Measurements from ENCODE around the gene EIF2S2. TPM values are rescaled to one million over a fixed set of nuclear protein-coding genes. Genes with fewer than 3 reads are reported as not detected.

Gene EIF2S2
- total RNA-seq, 1 experiment from 2014 or later: 179 TPM

- DNase-seq: no peak
- peaks cover 50% of the 10 kb centered on the region for H3K4me1 Mint-ChIP-seq (ENCODE audit: low read depth, unreplicated experiment)
- intact Hi-C loops (cut with micrococcal nuclease; ENCODE audit: unreplicated experiment): loop anchor here (5.0 kb wide), 2 partner anchors 63 to 273 kb away; no protein-coding TSS in a partner anchor
Measured at GRCh38 chr20:34065260-34065659, 46.8 kb downstream of the EIF2S2 start.

GRCh38 chr20:34064286-34064685, 47.8 kb downstream of the EIF2S2 start:
- CTCF ChIA-PET: no interaction called here

More at GRCh38 chr20:34065260-34065659, 46.8 kb downstream of the EIF2S2 start:
- no peak for TF ChIP-seq CTCF (IDR thresholded peaks at IDR 0.05; ENCODE audit: unreplicated experiment)
- CTCF ChIA-PET: no interaction called here
- BruUV-seq (replicated peaks): no TSS peak
- Mint-ChIP-seq H3K27me3 (ENCODE audit: unreplicated experiment) (no peaks in the 10 kb centered on the region), H3K36me3 (ENCODE audit: insufficient read depth, unreplicated experiment) (peaks cover 14% of the 10 kb centered on the region), H3K9me3 (ENCODE audit: low read depth, unreplicated experiment) (no peaks in the 10 kb centered on the region), H3K4me3 (ENCODE audit: low read depth, unreplicated experiment) (no peak overlapping the region), H3K27ac (ENCODE audit: unreplicated experiment) (peak overlapping the region; percentile 27)

GRCh38 chr20:34062570-34063482, 49.2 kb downstream of the EIF2S2 start:
- no peaks in the 10 kb centered on the region for H3K9me3 Mint-ChIP-seq (ENCODE audit: low read depth, unreplicated experiment)
- H3K4me3 Mint-ChIP-seq (ENCODE audit: low read depth, unreplicated experiment): no peak overlapping the region
- CTCF ChIA-PET: no interaction called here
- peaks cover 9% of the 10 kb centered on the region for H3K36me3 Mint-ChIP-seq (ENCODE audit: insufficient read depth, unreplicated experiment)
- DNase-seq: no peak
- peaks cover 35% of the 10 kb centered on the region for H3K4me1 Mint-ChIP-seq (ENCODE audit: low read depth, unreplicated experiment)
- H3K27ac Mint-ChIP-seq (ENCODE audit: unreplicated experiment): no peak overlapping the region
- no TSS peak for BruUV-seq (replicated peaks)
- intact Hi-C loops (cut with micrococcal nuclease; ENCODE audit: unreplicated experiment): no loop called here
- no peaks in the 10 kb centered on the region for H3K27me3 Mint-ChIP-seq (ENCODE audit: unreplicated experiment)
- no peak for TF ChIP-seq CTCF (IDR thresholded peaks at IDR 0.05; ENCODE audit: unreplicated experiment)

More at GRCh38 chr20:34064286-34064685, 47.8 kb downstream of the EIF2S2 start:
- intact Hi-C loops (cut with micrococcal nuclease; ENCODE audit: unreplicated experiment): no loop called here
- DNase-seq: no peak
- Mint-ChIP-seq H3K4me1 (ENCODE audit: low read depth, unreplicated experiment) (peaks cover 40% of the 10 kb centered on the region), H3K27ac (ENCODE audit: unreplicated experiment) (no peak overlapping the region), H3K27me3 (ENCODE audit: unreplicated experiment) (no peaks in the 10 kb centered on the region), H3K36me3 (ENCODE audit: insufficient read depth, unreplicated experiment) (peaks cover 14% of the 10 kb centered on the region), H3K4me3 (ENCODE audit: low read depth, unreplicated experiment) (no peak overlapping the region), H3K9me3 (ENCODE audit: low read depth, unreplicated experiment) (no peaks in the 10 kb centered on the region)
- no TSS peak for BruUV-seq (replicated peaks)
- TF ChIP-seq CTCF (IDR thresholded peaks at IDR 0.05; ENCODE audit: unreplicated experiment): no peak

GRCh38 chr20:34061695-34062094, 50.3 kb downstream of the EIF2S2 start:
- CTCF ChIA-PET: no interaction called here
- no peaks in the 10 kb centered on the region for H3K9me3 Mint-ChIP-seq (ENCODE audit: low read depth, unreplicated experiment)
- DNase-seq: no peak
- intact Hi-C loops (cut with micrococcal nuclease; ENCODE audit: unreplicated experiment): no loop called here
- H3K4me1 Mint-ChIP-seq (ENCODE audit: low read depth, unreplicated experiment): peaks cover 28% of the 10 kb centered on the region
- peaks cover 5% of the 10 kb centered on the region for H3K36me3 Mint-ChIP-seq (ENCODE audit: insufficient read depth, unreplicated experiment)
- H3K4me3 Mint-ChIP-seq (ENCODE audit: low read depth, unreplicated experiment): no peak overlapping the region
- H3K27ac Mint-ChIP-seq (ENCODE audit: unreplicated experiment): no peak overlapping the region
- no peaks in the 10 kb centered on the region for H3K27me3 Mint-ChIP-seq (ENCODE audit: unreplicated experiment)
- TF ChIP-seq CTCF (IDR thresholded peaks at IDR 0.05; ENCODE audit: unreplicated experiment): no peak
- no TSS peak for BruUV-seq (replicated peaks)
